Activated naive CD4-positive, alpha-beta T cell treated with anti-CD3 and anti-CD28 coated beads, Interleukin-2, amount 10 ng/mL, durations not matched to agents 7 days and 5 days (primary cell): ENCODE data around the gene CPNE4.

Experiments
- CTCF ChIA-PET: fragments of 350-600 bp; sonication (Branson Sonifier 250); formaldehyde crosslinking; loops from one replicate; lab custom pipeline; 2021; ENCODE audit warnings: antibody characterized with exemption; lab: Charles Lee
- DNase-seq: peaks from one replicate; pipeline ENCODE4 v3.0.0-alpha.2; 2020
- H3K27ac Mint-ChIP-seq: one replicate; pipeline ENCODE4 v1.8.0; 2021; ENCODE audit warnings: mild to moderate bottlenecking, moderate library complexity, mixed read lengths
- H3K27me3 Mint-ChIP-seq: one replicate; pipeline ENCODE4 v1.8.0; 2021; ENCODE audit warnings: mild to moderate bottlenecking, mixed read lengths
- H3K36me3 Mint-ChIP-seq: one replicate; pipeline ENCODE4 v1.8.0; 2021; ENCODE audit warnings: mixed read lengths
- H3K4me1 Mint-ChIP-seq: one replicate; pipeline ENCODE4 v1.8.0; 2021; ENCODE audit warnings: mixed read lengths
- H3K4me3 Mint-ChIP-seq: one replicate; pipeline ENCODE4 v1.8.0; 2021; ENCODE audit warnings: mild to moderate bottlenecking, moderate library complexity, mixed read lengths
- H3K9me3 Mint-ChIP-seq: one replicate; pipeline ENCODE4 v1.8.0; 2021; ENCODE audit warnings: mixed read lengths

Gene CPNE4

GRCh38 chr3:131962982-131963381, 71.8 kb downstream of the CPNE4 start:
- CTCF ChIA-PET, result no interaction called here
- Mint-ChIP-seq H3K27ac (no peak overlapping the region), H3K36me3 (no peaks in the 10 kb centered on the region), H3K4me1 (no peaks in the 10 kb centered on the region), H3K27me3 (no peaks in the 10 kb centered on the region), H3K9me3 (no peaks in the 10 kb centered on the region), H3K4me3 (no peak overlapping the region)
- DNase-seq, result no peak

DNA sequence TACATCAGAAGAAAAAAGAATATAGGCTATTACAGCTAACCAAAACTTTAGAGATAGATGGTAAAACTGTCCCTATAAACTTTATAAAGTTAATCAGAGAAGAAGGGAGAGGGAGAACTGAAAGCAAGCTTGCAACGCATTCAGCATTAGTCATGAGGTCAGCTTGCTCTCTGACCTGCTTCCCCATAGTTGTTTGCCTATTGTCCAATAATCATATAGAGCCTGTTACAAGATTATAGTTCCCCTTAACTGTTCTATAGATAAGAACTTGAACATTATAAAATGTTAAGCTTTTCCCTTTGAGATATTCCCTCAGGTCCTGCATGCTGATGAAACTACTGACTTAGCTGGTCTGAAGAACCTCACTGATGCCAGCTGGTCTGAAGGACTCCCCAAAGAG, 74.5 kb downstream of the CPNE4 start:
- CTCF ChIA-PET, result no interaction called here
- Mint-ChIP-seq H3K4me1 (no peaks in the 10 kb centered on the region), H3K36me3 (no peaks in the 10 kb centered on the region), H3K9me3 (no peaks in the 10 kb centered on the region), H3K4me3 (no peak overlapping the region), H3K27me3 (no peaks in the 10 kb centered on the region), H3K27ac (no peak overlapping the region)
- no peak for DNase-seq

GRCh38 chr3:131957980-131958379, 76.8 kb downstream of the CPNE4 start:
- Mint-ChIP-seq H3K9me3 (peaks cover 2% of the 10 kb centered on the region), H3K4me3 (no peak overlapping the region), H3K36me3 (no peaks in the 10 kb centered on the region), H3K27ac (no peak overlapping the region), H3K4me1 (no peaks in the 10 kb centered on the region), H3K27me3 (no peaks in the 10 kb centered on the region)
- CTCF ChIA-PET, result no interaction called here
- no peak for DNase-seq

- Mint-ChIP-seq H3K27ac (no peak overlapping the region), H3K9me3 (peaks cover 2% of the 10 kb centered on the region), H3K4me3 (no peak overlapping the region), H3K27me3 (no peaks in the 10 kb centered on the region), H3K36me3 (no peaks in the 10 kb centered on the region), H3K4me1 (no peaks in the 10 kb centered on the region)
- DNase-seq, result no peak
- CTCF ChIA-PET, result no interaction called here
Observed at GRCh38 chr3:131957511-131957910, 77.3 kb downstream of the CPNE4 start.

GRCh38 chr3:131948806-131949205, 86.0 kb downstream of the CPNE4 start:
- no peaks in the 10 kb centered on the region for H3K36me3 Mint-ChIP-seq
- no peak overlapping the region for H3K4me3 Mint-ChIP-seq
- DNase-seq, result no peak
- H3K9me3 Mint-ChIP-seq, result peaks cover 1% of the 10 kb centered on the region
- CTCF ChIA-PET, result no interaction called here
- peaks cover 2% of the 10 kb centered on the region for H3K4me1 Mint-ChIP-seq
- no peaks in the 10 kb centered on the region for H3K27me3 Mint-ChIP-seq
- H3K27ac Mint-ChIP-seq, result no peak overlapping the region

DNA sequence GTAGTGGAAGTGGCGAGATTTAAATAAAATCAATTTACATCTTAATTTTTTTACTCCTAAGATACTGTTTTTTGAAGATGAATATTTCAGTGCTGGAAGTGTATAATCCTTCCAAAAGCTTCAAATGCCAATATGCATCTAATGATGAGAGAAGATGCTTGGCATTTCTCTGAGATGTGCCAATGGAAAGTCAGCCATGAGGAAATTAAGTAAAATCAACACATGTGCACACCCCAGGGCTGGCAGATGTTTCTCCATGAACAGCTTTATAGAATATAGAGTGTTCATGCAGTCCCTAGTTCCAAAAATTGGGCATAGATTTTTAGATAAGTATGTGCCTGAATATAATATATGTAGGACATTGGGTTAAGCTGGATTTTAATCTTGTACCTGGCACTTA, 90.1 kb downstream of the CPNE4 start:
- Mint-ChIP-seq H3K9me3 (no peaks in the 10 kb centered on the region), H3K4me1 (peaks cover 2% of the 10 kb centered on the region), H3K4me3 (no peak overlapping the region), H3K36me3 (no peaks in the 10 kb centered on the region), H3K27me3 (no peaks in the 10 kb centered on the region), H3K27ac (no peak overlapping the region)
- CTCF ChIA-PET, result no interaction called here
- no peak for DNase-seq

GRCh38 chr3:131933665-131934064, 101.1 kb downstream of the CPNE4 start:
- Mint-ChIP-seq H3K4me1 (no peaks in the 10 kb centered on the region), H3K36me3 (no peaks in the 10 kb centered on the region), H3K27me3 (no peaks in the 10 kb centered on the region), H3K27ac (no peak overlapping the region), H3K9me3 (no peaks in the 10 kb centered on the region), H3K4me3 (no peak overlapping the region)
- DNase-seq, result no peak
- CTCF ChIA-PET, result no interaction called here

DNA sequence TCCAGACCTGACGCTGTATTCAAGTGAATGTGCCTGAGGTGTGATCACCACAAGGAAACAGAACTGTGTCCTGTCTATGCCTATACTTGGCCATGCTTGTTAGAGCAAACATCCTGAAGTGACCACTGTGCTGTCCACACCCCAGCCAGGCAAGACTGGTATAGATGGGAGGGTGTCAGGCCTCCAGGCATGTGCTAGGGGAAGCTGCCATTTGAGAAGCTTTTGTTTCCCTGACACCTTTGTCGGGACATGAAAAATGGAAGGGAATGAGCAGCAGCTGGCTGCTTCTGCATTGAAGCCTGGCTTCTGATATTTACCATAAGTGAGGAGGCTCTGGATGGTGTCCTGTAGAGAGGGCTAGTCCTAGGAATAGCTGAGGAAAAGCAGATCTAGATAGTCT, 106.2 kb downstream of the CPNE4 start:
- H3K4me3 Mint-ChIP-seq, result no peak overlapping the region
- CTCF ChIA-PET, result no interaction called here
- DNase-seq, result no peak
- no peaks in the 10 kb centered on the region for H3K9me3 Mint-ChIP-seq
- H3K4me1 Mint-ChIP-seq, result no peaks in the 10 kb centered on the region
- no peak overlapping the region for H3K27ac Mint-ChIP-seq
- no peaks in the 10 kb centered on the region for H3K27me3 Mint-ChIP-seq
- H3K36me3 Mint-ChIP-seq, result no peaks in the 10 kb centered on the region

DNA sequence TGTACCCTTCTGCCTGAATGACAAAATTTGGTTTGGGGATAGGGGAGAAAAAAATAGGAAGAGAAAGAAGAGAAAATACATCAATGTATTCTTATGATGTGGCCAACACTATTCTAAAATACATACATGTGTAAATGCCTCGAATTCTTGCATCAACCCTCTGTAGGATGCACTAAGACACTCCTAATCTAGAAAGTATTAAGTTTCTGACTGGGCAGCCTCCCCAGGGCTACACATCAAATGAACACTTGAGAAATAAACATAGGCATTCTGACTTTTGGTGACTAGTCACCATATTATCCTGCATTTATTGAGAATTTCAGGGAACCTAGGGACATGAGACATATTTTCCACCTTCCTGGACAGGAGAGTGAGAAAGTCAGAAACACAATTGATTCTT, 109.2 kb downstream of the CPNE4 start:
- Mint-ChIP-seq H3K4me1 (no peaks in the 10 kb centered on the region), H3K27ac (no peak overlapping the region), H3K4me3 (no peak overlapping the region), H3K36me3 (no peaks in the 10 kb centered on the region), H3K27me3 (no peaks in the 10 kb centered on the region), H3K9me3 (no peaks in the 10 kb centered on the region)
- DNase-seq, result no peak
- CTCF ChIA-PET, result no interaction called here

DNA sequence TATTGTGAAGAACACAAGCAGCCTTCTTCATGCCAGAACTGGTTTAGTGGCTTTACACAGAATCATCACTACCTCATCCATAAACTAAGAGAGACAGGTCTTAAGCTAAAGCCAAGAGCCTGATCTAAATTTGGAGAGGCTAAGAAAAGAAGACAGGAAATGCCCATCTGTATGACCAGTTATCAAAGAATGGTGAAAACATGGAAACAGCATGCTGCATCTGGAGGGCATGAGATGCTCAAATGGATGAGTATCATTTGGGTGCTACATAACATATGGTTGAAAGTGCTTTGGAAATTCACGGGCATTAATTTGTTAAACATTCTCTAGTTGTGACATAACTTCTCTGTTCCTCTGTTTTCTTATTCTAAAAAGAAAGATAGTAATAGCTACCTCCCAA, 112.5 kb downstream of the CPNE4 start:
- DNase-seq, result no peak
- no peaks in the 10 kb centered on the region for H3K27me3 Mint-ChIP-seq

DNA sequence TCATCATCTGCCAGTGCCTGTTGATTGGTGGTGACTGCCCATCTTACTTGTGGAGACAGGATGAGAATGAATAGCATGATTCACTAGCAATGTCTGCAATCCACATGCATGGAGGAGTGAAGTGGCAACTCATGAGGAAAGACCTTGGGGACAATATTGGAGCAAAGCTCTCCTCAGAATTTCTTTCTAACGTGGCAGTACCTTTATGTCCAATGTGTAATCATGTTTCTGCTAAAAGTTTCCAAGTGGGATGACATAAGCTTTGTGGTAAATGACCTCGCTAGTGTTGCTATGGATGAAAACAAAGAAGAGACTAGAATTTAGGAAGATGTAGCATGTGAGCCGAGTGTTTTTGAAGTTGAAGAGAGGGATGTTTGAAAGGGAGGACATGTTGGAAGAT, 117.8 kb downstream of the CPNE4 start:
- H3K4me1 Mint-ChIP-seq, result no peaks in the 10 kb centered on the region
- CTCF ChIA-PET, result no interaction called here
- H3K4me3 Mint-ChIP-seq, result no peak overlapping the region
- H3K27me3 Mint-ChIP-seq, result no peaks in the 10 kb centered on the region
- no peak for DNase-seq
- H3K36me3 Mint-ChIP-seq, result no peaks in the 10 kb centered on the region
- no peak overlapping the region for H3K27ac Mint-ChIP-seq
- H3K9me3 Mint-ChIP-seq, result no peaks in the 10 kb centered on the region

More for the DNA sequence above, 112.5 kb downstream of the CPNE4 start:
- Mint-ChIP-seq H3K27ac (no peak overlapping the region), H3K36me3 (no peaks in the 10 kb centered on the region), H3K4me3 (no peak overlapping the region), H3K9me3 (no peaks in the 10 kb centered on the region), H3K4me1 (no peaks in the 10 kb centered on the region)
- CTCF ChIA-PET, result no interaction called here

DNA sequence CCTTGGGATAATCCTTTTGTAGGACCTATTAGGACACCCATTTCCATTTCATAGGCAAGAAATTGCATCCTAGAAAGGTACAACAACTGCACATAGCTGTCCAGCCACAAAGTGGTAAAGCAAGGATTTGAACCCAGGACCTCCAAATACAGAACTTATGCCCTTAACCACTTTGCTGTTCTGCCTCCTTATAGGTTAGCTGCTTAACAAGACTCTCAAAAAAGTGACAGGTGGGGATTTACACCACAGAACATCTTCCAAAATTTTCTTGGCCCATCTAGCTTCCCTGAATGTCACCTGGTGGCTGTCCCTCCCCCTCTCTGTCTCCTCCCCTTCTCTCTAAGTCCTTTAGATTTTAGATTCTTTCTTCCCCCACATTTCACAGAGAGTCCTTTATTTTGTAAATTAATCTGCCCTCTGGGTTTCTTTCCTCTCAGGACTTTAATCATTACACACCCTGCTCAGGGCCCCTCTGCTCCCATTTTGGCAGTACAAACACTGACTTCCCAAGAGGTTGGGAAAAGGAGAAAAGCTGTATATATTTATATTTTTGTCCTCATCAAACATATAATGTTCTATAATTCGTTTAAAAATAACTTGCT, 120.6 kb downstream of the CPNE4 start:
- CTCF ChIA-PET, result interaction anchor here (1.0 kb wide), 1 partner anchor 22 kb away, joined by 3 read pairs; no protein-coding TSS in a partner anchor
- H3K27ac Mint-ChIP-seq, result no peak overlapping the region
- H3K4me3 Mint-ChIP-seq, result no peak overlapping the region
- no peaks in the 10 kb centered on the region for H3K27me3 Mint-ChIP-seq
- no peaks in the 10 kb centered on the region for H3K4me1 Mint-ChIP-seq
- DNase-seq, result no peak
- H3K9me3 Mint-ChIP-seq, result no peaks in the 10 kb centered on the region
- no peaks in the 10 kb centered on the region for H3K36me3 Mint-ChIP-seq

GRCh38 chr3:131912255-131912654, 122.6 kb downstream of the CPNE4 start:
- H3K4me3 Mint-ChIP-seq, result no peak overlapping the region
- CTCF ChIA-PET, result no interaction called here
- peaks cover under 1% of the 10 kb centered on the region for H3K9me3 Mint-ChIP-seq
- no peaks in the 10 kb centered on the region for H3K27me3 Mint-ChIP-seq
- no peak for DNase-seq
- no peak overlapping the region for H3K27ac Mint-ChIP-seq
- no peaks in the 10 kb centered on the region for H3K4me1 Mint-ChIP-seq
- no peaks in the 10 kb centered on the region for H3K36me3 Mint-ChIP-seq

GRCh38 chr3:131907796-131908195, 127.0 kb downstream of the CPNE4 start:
- no peak overlapping the region for H3K4me3 Mint-ChIP-seq
- H3K27ac Mint-ChIP-seq, result no peak overlapping the region
- no peaks in the 10 kb centered on the region for H3K27me3 Mint-ChIP-seq
- no peaks in the 10 kb centered on the region for H3K36me3 Mint-ChIP-seq
- no peak for DNase-seq
- H3K9me3 Mint-ChIP-seq, result peaks cover 2% of the 10 kb centered on the region
- CTCF ChIA-PET, result no interaction called here
- H3K4me1 Mint-ChIP-seq, result no peaks in the 10 kb centered on the region

- H3K27me3 Mint-ChIP-seq, result no peaks in the 10 kb centered on the region
- H3K4me1 Mint-ChIP-seq, result no peaks in the 10 kb centered on the region
- no peak overlapping the region for H3K27ac Mint-ChIP-seq
- CTCF ChIA-PET, result no interaction called here
- H3K4me3 Mint-ChIP-seq, result no peak overlapping the region
- DNase-seq, result no peak
- H3K9me3 Mint-ChIP-seq, result peaks cover 2% of the 10 kb centered on the region
- H3K36me3 Mint-ChIP-seq, result no peaks in the 10 kb centered on the region
Observed at GRCh38 chr3:131903988-131904415, 130.8 kb downstream of the CPNE4 start.

DNA sequence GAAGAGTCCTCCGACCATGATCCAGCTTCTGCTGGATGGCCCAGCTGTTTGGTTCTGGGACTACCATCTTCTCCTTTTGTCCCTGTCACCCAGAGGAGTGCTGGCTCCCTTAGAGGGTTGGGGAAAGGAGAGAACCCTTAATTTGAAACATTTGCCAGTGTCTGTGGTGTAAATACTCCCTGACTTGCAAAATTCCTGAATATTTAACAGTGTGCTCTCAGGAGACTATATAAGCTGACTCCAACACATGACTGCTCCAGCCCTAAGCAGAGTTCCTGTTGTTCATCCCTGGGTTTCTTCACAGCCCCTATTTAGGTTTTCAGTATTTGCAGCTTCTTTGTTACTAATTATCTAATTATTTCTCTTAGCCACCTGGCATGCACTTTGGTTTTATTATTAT, 133.1 kb downstream of the CPNE4 start:
- no peak for DNase-seq
- CTCF ChIA-PET, result no interaction called here
- Mint-ChIP-seq H3K9me3 (no peaks in the 10 kb centered on the region), H3K27ac (no peak overlapping the region), H3K4me3 (no peak overlapping the region), H3K36me3 (no peaks in the 10 kb centered on the region), H3K4me1 (no peaks in the 10 kb centered on the region), H3K27me3 (no peaks in the 10 kb centered on the region)
